NAMALWA (cell line): Measurements from ENCODE around the gene XYLT1.

ENCODE experiments used
- DNase-seq: peaks from one replicate; pipeline ENCODE4 v3.0.0-alpha.2; 2015; ENCODE audit warnings: low spot score

XYLT1 gene

GRCh38 chr16:17374668-17375255 is 96.0 kb downstream of the XYLT1 start:
- no peak for DNase-seq

GRCh38 chr16:17373533-17373932 is 97.2 kb downstream of the XYLT1 start:
- DNase-seq: no peak

GRCh38 chr16:17372386-17372785 is 98.4 kb downstream of the XYLT1 start:
- peak; percentile 14 for DNase-seq

- DNase-seq: no peak
Observed at GRCh38 chr16:17371299-17371698, 99.5 kb downstream of the XYLT1 start.

DNA sequence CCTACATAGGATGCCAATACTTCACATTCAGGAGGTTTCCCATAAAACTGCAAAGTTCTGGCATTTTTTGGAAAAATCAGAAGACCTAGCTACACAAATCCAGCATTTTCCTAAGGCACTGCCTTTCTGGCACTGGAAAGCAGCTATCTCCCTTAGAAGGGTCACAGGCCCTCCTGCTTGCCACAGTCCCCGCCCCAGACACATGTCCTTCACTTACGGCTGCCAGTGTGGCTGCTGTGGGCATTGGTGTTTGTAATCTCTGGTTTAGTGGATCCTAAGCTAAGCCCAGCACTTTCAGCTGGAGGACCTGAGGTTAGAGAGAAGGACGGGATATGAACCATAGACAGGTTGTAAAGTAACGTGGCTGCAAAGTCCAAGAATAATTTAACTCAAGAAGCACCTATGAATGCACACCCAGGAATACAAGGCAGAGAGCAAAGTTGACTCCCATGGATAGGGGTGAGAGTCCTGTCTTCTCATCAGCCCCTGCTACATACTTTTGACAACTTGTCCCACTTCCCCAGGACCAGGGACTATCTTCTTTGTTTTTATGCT is 100.0 kb downstream of the XYLT1 start:
- no peak for DNase-seq

GRCh38 chr16:17370223-17370707 is 100.5 kb downstream of the XYLT1 start:
- DNase-seq: peak; percentile 24

DNA sequence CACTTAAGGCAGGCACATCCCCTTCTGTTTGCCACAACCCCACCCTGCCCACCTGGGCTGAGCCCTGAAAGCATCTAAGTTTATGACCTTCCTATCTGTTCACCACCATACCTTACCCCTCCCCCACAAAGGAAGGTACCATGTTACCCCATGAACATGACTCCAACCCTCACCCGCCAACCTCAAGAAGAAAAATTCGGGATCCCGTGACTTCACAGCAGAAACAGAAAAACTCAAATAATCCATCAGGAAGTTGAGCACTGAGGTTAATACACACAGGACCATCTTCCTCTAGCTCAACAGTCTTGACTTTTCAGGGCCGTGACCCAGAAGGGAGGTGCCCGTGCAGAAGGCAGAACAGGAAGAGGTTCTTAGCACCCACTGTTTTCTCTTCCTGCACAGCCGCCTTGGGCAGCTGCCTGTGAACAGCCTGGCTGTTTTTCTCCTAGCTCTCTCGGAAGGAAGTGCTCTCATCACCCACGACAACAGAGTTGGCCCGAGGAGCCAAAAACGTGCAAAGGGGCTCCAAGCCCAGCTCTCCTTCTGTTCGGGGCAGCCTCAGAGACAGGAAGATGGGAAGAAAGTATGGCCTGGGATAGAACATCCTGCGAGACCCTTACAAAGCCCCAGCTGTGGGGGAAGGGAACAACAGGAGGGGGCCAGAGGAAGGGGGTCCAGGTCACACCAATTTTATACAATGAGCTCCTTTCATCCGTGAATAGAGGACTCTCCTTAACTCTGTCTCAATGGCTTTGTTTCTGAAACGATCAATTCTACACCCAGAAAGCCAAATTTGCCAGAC is 101.1 kb downstream of the XYLT1 start:
- DNase-seq: peak; percentile 83

DNA sequence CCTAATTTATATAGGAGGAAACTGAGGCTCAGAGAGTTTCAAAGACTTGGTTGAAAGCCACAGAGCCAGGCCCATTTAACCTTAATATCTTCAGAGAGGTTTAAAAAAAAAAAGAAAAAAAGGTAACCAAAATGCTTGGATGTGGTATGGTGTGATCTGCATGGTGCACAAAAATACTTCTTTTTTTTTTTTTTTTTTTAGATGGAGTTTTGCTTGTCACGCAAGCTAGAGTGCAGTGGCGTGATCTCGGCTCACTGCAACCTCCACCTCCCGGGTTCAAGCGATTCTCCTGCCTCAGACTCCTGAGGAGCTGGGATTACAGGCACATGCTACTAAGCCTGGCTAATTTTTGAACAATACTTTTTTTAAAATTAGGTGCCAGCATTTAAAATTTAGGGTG is 101.8 kb downstream of the XYLT1 start:
- no peak for DNase-seq

DNA sequence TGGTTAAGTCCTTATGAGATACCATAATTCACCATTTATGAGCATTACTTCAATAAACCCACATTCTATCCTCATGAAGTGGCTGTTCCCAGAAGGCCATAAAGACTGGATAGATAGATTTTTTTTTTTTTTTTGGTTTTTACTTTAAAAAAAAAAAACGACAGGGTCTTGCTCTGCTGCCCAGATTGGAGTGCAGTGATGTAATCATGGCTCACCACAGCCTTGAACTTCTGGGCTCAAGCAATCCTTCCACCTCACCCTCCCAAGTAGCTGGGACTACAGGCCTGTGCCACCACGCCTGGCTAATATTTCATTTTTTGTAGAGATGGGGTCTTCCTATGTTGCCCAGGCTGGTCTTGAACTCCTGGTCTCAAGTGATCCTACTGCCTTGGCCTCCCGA is 102.3 kb downstream of the XYLT1 start:
- no peak for DNase-seq

- no peak for DNase-seq
Observed at GRCh38 chr16:17367923-17368322, 102.8 kb downstream of the XYLT1 start.

GRCh38 chr16:17367036-17367435 is 103.7 kb downstream of the XYLT1 start:
- DNase-seq: peak; percentile 65

GRCh38 chr16:17366299-17366961 is 104.3 kb downstream of the XYLT1 start:
- DNase-seq: no peak

DNA sequence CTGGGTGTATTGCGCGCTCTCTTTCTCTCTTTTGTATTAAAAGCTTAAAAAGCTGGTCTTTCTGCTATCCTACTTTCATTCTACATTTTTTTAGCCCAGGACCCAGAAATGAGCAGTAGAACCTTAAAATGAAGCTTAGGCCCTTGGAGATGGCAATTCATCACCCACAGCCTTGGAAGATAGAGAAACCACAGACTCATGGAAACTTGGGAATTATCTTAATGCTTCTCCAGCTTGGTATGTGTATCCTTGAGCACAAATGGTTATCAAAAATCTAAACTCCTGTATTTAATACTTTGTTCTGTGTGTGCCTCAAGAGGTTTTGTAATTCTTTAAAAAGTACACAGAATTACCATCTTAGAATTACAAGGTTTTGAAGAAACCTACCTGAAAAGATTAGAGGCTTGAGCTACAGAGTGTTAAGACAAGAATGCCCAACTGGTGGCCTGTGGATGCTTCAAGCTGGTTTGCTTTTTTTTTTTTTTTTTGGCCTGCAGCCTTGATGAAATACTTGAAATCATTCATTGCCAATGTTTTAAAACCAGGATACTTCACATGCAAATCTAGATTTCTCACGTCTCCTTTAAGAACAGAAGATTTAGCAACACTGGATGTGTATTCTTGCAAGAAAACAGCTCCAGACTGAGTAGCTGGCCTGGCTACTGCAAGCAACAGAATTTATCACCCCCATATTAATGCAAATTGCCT is 105.0 kb downstream of the XYLT1 start:
- no peak for DNase-seq

GRCh38 chr16:17365211-17365541 is 105.6 kb downstream of the XYLT1 start:
- DNase-seq: no peak

- DNase-seq: no peak
Observed at GRCh38 chr16:17364319-17365210, 106.2 kb downstream of the XYLT1 start.

DNA sequence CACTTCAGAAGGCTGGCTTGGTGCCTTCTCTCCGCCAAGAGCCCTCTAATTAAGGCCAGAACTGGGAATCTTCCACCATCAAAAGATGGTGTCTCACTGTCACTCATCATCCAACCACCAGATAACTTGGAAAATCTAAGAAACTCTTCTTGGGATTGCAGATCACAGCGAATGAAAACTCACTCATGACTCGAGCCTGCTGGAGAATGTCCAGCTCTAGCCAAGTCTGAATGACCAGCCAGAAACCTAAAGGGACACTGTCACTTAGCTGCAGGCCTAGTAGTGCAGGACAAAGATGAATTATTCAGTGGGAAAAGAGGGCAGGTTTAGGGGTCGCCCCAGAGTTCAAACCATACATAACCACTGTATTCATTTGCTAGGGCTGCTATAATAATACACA is 107.8 kb downstream of the XYLT1 start:
- no peak for DNase-seq

DNA sequence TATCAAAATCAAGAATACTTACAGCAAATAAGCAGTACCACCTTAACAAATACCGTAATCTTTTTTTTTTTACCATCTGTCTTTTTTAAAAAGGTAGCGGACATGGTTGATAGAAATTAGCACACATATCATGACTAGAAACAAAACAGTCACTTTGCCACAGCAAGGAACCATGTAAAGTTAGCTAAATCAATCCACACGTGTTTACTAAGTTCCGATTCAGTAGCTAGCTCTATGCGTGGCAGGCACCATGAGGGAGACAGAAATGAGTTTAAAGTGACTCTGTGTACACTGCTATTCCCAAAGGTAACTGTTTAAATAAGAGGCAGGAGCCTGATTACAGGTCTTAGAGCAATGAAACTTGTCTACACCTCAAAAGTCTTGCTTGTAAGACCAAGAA is 108.6 kb downstream of the XYLT1 start:
- no peak for DNase-seq

- DNase-seq: no peak
Observed at GRCh38 chr16:17360693-17361122, 110.1 kb downstream of the XYLT1 start.

GRCh38 chr16:17359788-17360390 is 110.9 kb downstream of the XYLT1 start:
- DNase-seq: no peak

DNA sequence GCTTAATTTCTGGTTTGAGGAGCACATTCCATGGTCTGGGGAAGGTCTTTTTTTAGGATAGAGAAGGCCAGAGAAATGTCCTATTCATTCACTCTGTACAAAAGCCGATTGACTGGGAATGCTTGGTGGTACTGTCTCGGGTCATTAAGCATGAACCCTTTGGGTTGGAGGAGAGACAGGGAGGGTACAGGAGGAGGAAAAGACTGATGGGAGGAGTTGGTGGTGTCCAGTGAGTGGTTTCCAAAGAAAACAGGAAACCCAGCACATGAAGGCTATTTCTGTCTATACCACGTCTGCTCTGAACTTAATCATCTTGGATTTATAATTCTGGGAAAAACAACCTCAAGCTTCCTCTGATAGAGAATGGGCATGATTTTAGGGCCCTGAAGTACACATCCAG is 111.9 kb downstream of the XYLT1 start:
- no peak for DNase-seq

GRCh38 chr16:17358355-17358754 is 112.4 kb downstream of the XYLT1 start:
- DNase-seq: no peak
